ENCODE results near the gene GPX2.

DNA sequence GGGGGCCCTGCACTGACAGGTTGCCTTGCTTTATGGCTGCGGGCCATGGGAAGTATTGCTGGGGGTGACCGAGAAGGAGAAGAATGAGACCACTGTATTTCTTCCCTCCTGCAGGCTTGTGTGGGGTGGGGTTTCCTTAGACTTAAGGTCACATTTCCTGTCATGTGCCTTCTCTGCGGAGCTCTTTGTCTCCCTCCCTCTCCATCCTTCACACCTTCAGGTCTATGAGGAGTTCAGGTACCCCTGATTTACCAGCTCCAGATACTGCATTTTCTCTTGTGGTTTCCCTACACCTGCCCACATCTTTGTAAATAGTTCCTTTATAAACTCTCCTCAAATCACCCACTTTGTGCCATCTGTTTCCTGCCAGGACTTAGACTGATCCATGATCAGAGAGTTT lies 47.8 kb upstream of the GPX2 start:
- TF ChIP-seq, protein P1, sequence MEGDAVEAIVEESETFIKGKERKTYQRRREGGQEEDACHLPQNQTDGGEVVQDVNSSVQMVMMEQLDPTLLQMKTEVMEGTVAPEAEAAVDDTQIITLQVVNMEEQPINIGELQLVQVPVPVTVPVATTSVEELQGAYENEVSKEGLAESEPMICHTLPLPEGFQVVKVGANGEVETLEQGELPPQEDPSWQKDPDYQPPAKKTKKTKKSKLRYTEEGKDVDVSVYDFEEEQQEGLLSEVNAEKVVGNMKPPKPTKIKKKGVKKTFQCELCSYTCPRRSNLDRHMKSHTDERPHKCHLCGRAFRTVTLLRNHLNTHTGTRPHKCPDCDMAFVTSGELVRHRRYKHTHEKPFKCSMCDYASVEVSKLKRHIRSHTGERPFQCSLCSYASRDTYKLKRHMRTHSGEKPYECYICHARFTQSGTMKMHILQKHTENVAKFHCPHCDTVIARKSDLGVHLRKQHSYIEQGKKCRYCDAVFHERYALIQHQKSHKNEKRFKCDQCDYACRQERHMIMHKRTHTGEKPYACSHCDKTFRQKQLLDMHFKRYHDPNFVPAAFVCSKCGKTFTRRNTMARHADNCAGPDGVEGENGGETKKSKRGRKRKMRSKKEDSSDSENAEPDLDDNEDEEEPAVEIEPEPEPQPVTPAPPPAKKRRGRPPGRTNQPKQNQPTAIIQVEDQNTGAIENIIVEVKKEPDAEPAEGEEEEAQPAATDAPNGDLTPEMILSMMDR (IDR thresholded peaks at IDR 0.05): no peak
- TF ChIP-seq POLR2A (IDR thresholded peaks at IDR 0.05): no peak
